ENCODE measurements around the gene CCNE1. TPM values are rescaled to one million over a fixed set of nuclear protein-coding genes. Genes with fewer than 3 reads are reported as not detected.
"Not testable (repeated sequence)": the region's sequence is repeated elsewhere in the genome, so short reads cannot be mapped to it uniquely, and the experiment has no call there.

The CCNE1 gene
- total RNA-seq, 1 experiment from 2014 or later = 36.0 TPM

GRCh38 chr19:29825263-29825662 lies 13.5 kb downstream of the CCNE1 start:
- H3K27me3 Mint-ChIP-seq (ENCODE audit: low read depth); H3K4me1 Mint-ChIP-seq; ATAC-seq; H3K4me3 Mint-ChIP-seq; DNase-seq (ENCODE audit: low spot score); H3K9me3 Mint-ChIP-seq; H3K27ac Mint-ChIP-seq: not testable (repeated sequence)
- POLR2A ChIA-PET = interaction anchor here (0.6 kb wide), 1 partner anchor 188 kb away, joined by 3 read pairs; no protein-coding TSS in a partner anchor
- H3K36me3 Mint-ChIP-seq = peaks cover 29% of the 10 kb centered on the region
- CTCF ChIA-PET = interaction anchor here (0.7 to 2.2 kb wide), 2 partner anchors 19 to 33 kb away, joined by 4 to 10 read pairs; no protein-coding TSS in a partner anchor

GRCh38 chr19:29831041-29831548 lies 19.3 kb downstream of the CCNE1 start:
- Mint-ChIP-seq H3K36me3 (no peaks in the 10 kb centered on the region), H3K27ac (0 out of 2 replicates have a peak overlapping the region, but pooled peaks have one; percentile 45), H3K9me3 (no peaks in the 10 kb centered on the region), H3K4me1 (peaks cover 5% of the 10 kb centered on the region; the same call in 1 of the 2 replicates), H3K27me3 (ENCODE audit: low read depth) (no peaks in the 10 kb centered on the region), H3K4me3 (no peak overlapping the region)
- TF ChIP-seq ATF2 (CRISPR knock-in tag; IDR thresholded peaks at IDR 0.05; ENCODE audit: borderline replicate concordance, low read depth) (no peak), ZNF532 (CRISPR knock-in tag; IDR thresholded peaks at IDR 0.05; ENCODE audit: borderline replicate concordance) (no peak), E2F4 (CRISPR knock-in tag; IDR thresholded peaks at IDR 0.05; ENCODE audit: borderline replicate concordance, low read depth) (no peak), MYBL2 (CRISPR knock-in tag; IDR thresholded peaks at IDR 0.05) (no peak), CDX4 (CRISPR knock-in tag; IDR thresholded peaks at IDR 0.05; ENCODE audit: borderline replicate concordance) (no peak), NR1H2 (CRISPR knock-in tag; IDR thresholded peaks at IDR 0.05) (no peak), FOXJ3 (CRISPR knock-in tag; IDR thresholded peaks at IDR 0.05; ENCODE audit: borderline replicate concordance) (no peak)
- ChIA-PET POLR2A (interaction anchor here (0.7 kb wide), 1 partner anchor 308 kb away, joined by 3 read pairs; no protein-coding TSS in a partner anchor), CTCF (no interaction called here)
- DNase-seq (ENCODE audit: low spot score) = no peak
- peak; percentile 41; the same call in 1 of the 2 replicates for ATAC-seq

GRCh38 chr19:29831686-29832085 lies 19.9 kb downstream of the CCNE1 start:
- Mint-ChIP-seq H3K36me3 (no peaks in the 10 kb centered on the region), H3K27me3 (ENCODE audit: low read depth) (no peaks in the 10 kb centered on the region), H3K4me3 (no peak overlapping the region), H3K9me3 (no peaks in the 10 kb centered on the region), H3K4me1 (peaks cover 5% of the 10 kb centered on the region; the same call in 1 of the 2 replicates), H3K27ac (no peak overlapping the region)
- ChIA-PET POLR2A (interaction anchor here (0.7 kb wide), 1 partner anchor 309 kb away, joined by 3 read pairs; no protein-coding TSS in a partner anchor), CTCF (interaction anchor here (1.1 kb wide), 1 partner anchor 27 kb away, joined by 5 read pairs; no protein-coding TSS in a partner anchor)
- DNase-seq (ENCODE audit: low spot score) (no peak), ATAC-seq (no peak)
- TF ChIP-seq ZNF532 (CRISPR knock-in tag; IDR thresholded peaks at IDR 0.05; ENCODE audit: borderline replicate concordance) (no peak), ZNF416 (CRISPR knock-in tag; IDR thresholded peaks at IDR 0.05) (no peak), JUN (CRISPR knock-in tag; IDR thresholded peaks at IDR 0.05) (no peak), MXD4 (CRISPR knock-in tag; IDR thresholded peaks at IDR 0.05; ENCODE audit: borderline replicate concordance) (no peak), PRRX2 (CRISPR knock-in tag; IDR thresholded peaks at IDR 0.05) (no peak), ZNF263 (CRISPR knock-in tag; IDR thresholded peaks at IDR 0.05; ENCODE audit: low read depth) (no peak), USF1 (CRISPR knock-in tag; IDR thresholded peaks at IDR 0.05) (no peak), IRF2 (CRISPR knock-in tag; IDR thresholded peaks at IDR 0.05; ENCODE audit: borderline replicate concordance, low read depth) (no peak), CTCF (IDR thresholded peaks at IDR 0.05) (no peak)
